Caco-2 (cell line): Measurements from ENCODE around the gene SLC24A4. TPM values are rescaled to one million over a fixed set of nuclear protein-coding genes. Genes with fewer than 3 reads are reported as not detected.

Source experiments
- BruUV-seq: library from RNA; stranded (reverse); fragments of 400-500 nt; replicated peaks from 2 replicates; lab custom pipeline; 2021; lab: Mats Ljungman, UMichigan
- CTCF ChIA-PET: fragments of 300-600 bp; sonication (Branson Sonifier 250); formaldehyde crosslinking; loops from one replicate; lab custom pipeline; 2022; ENCODE audit warnings: antibody characterized with exemption; lab: Charles Lee
- POLR2A ChIA-PET: fragments of 300-600 bp; sonication (Branson Sonifier 250); formaldehyde crosslinking; loops from one replicate; lab custom pipeline; 2022; ENCODE audit warnings: antibody characterized with exemption; lab: Charles Lee
- DNase-seq, 2 experiments: peaks; one replicate each; pipeline versions ENCODE4 v3.0.0 to v3.0.0-alpha.2; 2020 to 2022
- H3K27me3 ChIP-seq: replicated peaks from 2 replicates; pipeline ENCODE4 v1.6.0; 2011; ENCODE audit warnings: low read length; ENCODE audit not compliant: control insufficient read depth, insufficient read depth
- H3K36me3 ChIP-seq: 2 replicates; pipeline ENCODE4 v1.5.1; 2011; ENCODE audit warnings: low read length; ENCODE audit not compliant: control insufficient read depth, insufficient read depth
- H3K4me1 ChIP-seq: fragments of 250-450 bp; sonication (Bioruptor Pico); 2 replicates; pipeline ENCODE4 v1.5.1; 2020; ENCODE audit warnings: mild to moderate bottlenecking
- H3K4me3 ChIP-seq: 2 replicates; pipeline ENCODE4 v1.5.1; 2011; ENCODE audit warnings: low read depth, mild to moderate bottlenecking, control low read depth, low read length
- H3K9me3 ChIP-seq: fragments of 250-450 bp; sonication (Bioruptor Pico); 2 replicates; pipeline ENCODE4 v1.5.1; 2020; ENCODE audit warnings: mild to moderate bottlenecking, moderate library complexity
- H3K27ac Mint-ChIP-seq: one replicate; pipeline ENCODE4 v1.8.0; 2022; ENCODE audit warnings: mixed read lengths; ENCODE audit not compliant: unreplicated experiment
- H3K27me3 Mint-ChIP-seq: one replicate; pipeline ENCODE4 v1.8.0; 2022; ENCODE audit warnings: mixed read lengths; ENCODE audit not compliant: insufficient read depth, unreplicated experiment
- H3K36me3 Mint-ChIP-seq: one replicate; pipeline ENCODE4 v1.8.0; 2022; ENCODE audit warnings: mild to moderate bottlenecking, mixed read lengths; ENCODE audit not compliant: insufficient read depth, unreplicated experiment
- H3K4me1 Mint-ChIP-seq: one replicate; pipeline ENCODE4 v1.8.0; 2022; ENCODE audit warnings: low read depth, mixed read lengths; ENCODE audit not compliant: unreplicated experiment
- H3K4me3 Mint-ChIP-seq: one replicate; pipeline ENCODE4 v1.8.0; 2022; ENCODE audit warnings: mild to moderate bottlenecking, moderate library complexity, mixed read lengths; ENCODE audit not compliant: unreplicated experiment
- H3K9me3 Mint-ChIP-seq: one replicate; pipeline ENCODE4 v1.8.0; 2022; ENCODE audit warnings: mixed read lengths; ENCODE audit not compliant: unreplicated experiment
- CTCF ChIP-seq, 2 experiments: fragments of 200-600 bp in 1 of 2; IDR thresholded peaks; 1 replicate in 1 of 2; 2 replicates in 1 of 2; pipeline versions ENCODE4 v1.5.1 to v1.8.0; 2011 to 2022; ENCODE audit warnings: antibody characterized with exemption in 1 of 2, control low read depth in 1 of 2, inconsistent platforms in 1 of 2, low read depth in 1 of 2, low read length in 1 of 2, mild to moderate bottlenecking in 1 of 2, moderate library complexity in 1 of 2; ENCODE audit not compliant: insufficient read depth in 1 of 2, severe bottlenecking in 1 of 2, unreplicated experiment in 1 of 2
- intact Hi-C: fragments of 100-400 bp; cut with micrococcal nuclease; formaldehyde crosslinking; loops from one replicate; pipeline ENCODE4 v1.10.0; 2022; ENCODE audit not compliant: unreplicated experiment
- total RNA-seq: library from RNA; stranded (reverse); gene quantifications from 2 replicates; pipeline ENCODE4 v1.2.3, GENCODE V29; 2022

Gene SLC24A4
- total RNA-seq, 1 experiment from 2014 or later, result not detected

GRCh38 chr14:92392711-92393110 is 69.7 kb downstream of the SLC24A4 start:
- no peaks in the 10 kb centered on the region for H3K4me1 Mint-ChIP-seq
- ChIA-PET POLR2A (no interaction called here), CTCF (no interaction called here)
- Histone ChIP-seq H3K36me3 (no peaks in the 10 kb centered on the region), H3K4me3 (no peak overlapping the region), H3K9me3 (no peaks in the 10 kb centered on the region), H3K27me3 (no peaks in the 10 kb centered on the region), H3K4me1 (no peaks in the 10 kb centered on the region)
- intact Hi-C loops, result no loop called here
- TF ChIP-seq CTCF (IDR thresholded peaks at IDR 0.05; ENCODE audit: insufficient read depth in 1 of 2, low read depth in 1 of 2, low read length in 1 of 2, severe bottlenecking in 1 of 2, unreplicated experiment in 1 of 2), result no peak
- BruUV-seq, result no TSS peak
- peaks cover 7% of the 10 kb centered on the region for H3K27me3 Mint-ChIP-seq
- H3K9me3 Mint-ChIP-seq, result no peaks in the 10 kb centered on the region
- no peak overlapping the region for H3K4me3 Mint-ChIP-seq
- H3K36me3 Mint-ChIP-seq, result no peaks in the 10 kb centered on the region
- H3K27ac Mint-ChIP-seq, result no peak overlapping the region
- no peak for DNase-seq

GRCh38 chr14:92397150-92397952 is 74.4 kb downstream of the SLC24A4 start:
- H3K4me1 Mint-ChIP-seq, result no peaks in the 10 kb centered on the region

GRCh38 chr14:92397953-92398564 is 75.1 kb downstream of the SLC24A4 start:
- Mint-ChIP-seq H3K9me3 (no peaks in the 10 kb centered on the region), H3K4me3 (no peak overlapping the region), H3K4me1 (no peaks in the 10 kb centered on the region), H3K27ac (no peak overlapping the region), H3K36me3 (no peaks in the 10 kb centered on the region), H3K27me3 (peaks cover 11% of the 10 kb centered on the region)
- ChIA-PET CTCF (no interaction called here), POLR2A (no interaction called here)
- no peaks in the 10 kb centered on the region for H3K4me1 ChIP-seq
- BruUV-seq, result no TSS peak
- no peaks in the 10 kb centered on the region for H3K36me3 ChIP-seq
- intact Hi-C loops, result no loop called here
- DNase-seq, result no peak
- TF ChIP-seq CTCF (IDR thresholded peaks at IDR 0.05; ENCODE audit: insufficient read depth in 1 of 2, low read depth in 1 of 2, low read length in 1 of 2, severe bottlenecking in 1 of 2, unreplicated experiment in 1 of 2), result no peak
- no peaks in the 10 kb centered on the region for H3K9me3 ChIP-seq
- no peaks in the 10 kb centered on the region for H3K27me3 ChIP-seq
- no peak overlapping the region for H3K4me3 ChIP-seq

More at GRCh38 chr14:92397150-92397952, 74.4 kb downstream of the SLC24A4 start:
- Mint-ChIP-seq H3K27me3 (peaks cover 11% of the 10 kb centered on the region), H3K27ac (peak overlapping the region; percentile 43), H3K36me3 (no peaks in the 10 kb centered on the region), H3K9me3 (no peaks in the 10 kb centered on the region), H3K4me3 (no peak overlapping the region)
- Histone ChIP-seq H3K36me3 (no peaks in the 10 kb centered on the region), H3K9me3 (no peaks in the 10 kb centered on the region), H3K27me3 (no peaks in the 10 kb centered on the region), H3K4me3 (no peak overlapping the region), H3K4me1 (no peaks in the 10 kb centered on the region)
- no peak for DNase-seq
- TF ChIP-seq CTCF (IDR thresholded peaks at IDR 0.05; ENCODE audit: insufficient read depth in 1 of 2, low read depth in 1 of 2, low read length in 1 of 2, severe bottlenecking in 1 of 2, unreplicated experiment in 1 of 2), result no peak
- ChIA-PET POLR2A (no interaction called here), CTCF (no interaction called here)
- no TSS peak for BruUV-seq
- intact Hi-C loops, result no loop called here
